Activated gamma-delta T cell (primary cell): ENCODE measurements around the gene LMO2.
"Not testable (repeated sequence)": the region's sequence is repeated elsewhere in the genome, so short reads cannot be mapped to it uniquely, and the experiment has no call there.

Source experiments
- DNase-seq: peaks from one replicate; lab custom pipeline; 2025; lab: John Stamatoyannopoulos, UW
- total RNA-seq, 2 donors: gene quantifications; one replicate each; lab custom pipeline; 2026; lab: John Stamatoyannopoulos, UW

Gene LMO2
- total RNA-seq = 0.46 to 5.4 reads per million in 2 donors

GRCh38 chr11:33891714-33892327, at the start of gene LMO2:
Gene LMO2, minus strand, starts transcription at chr11:33892076. Its CDS starts 22,360 bp downstream, at chr11:33869716.
- DNase-seq = no peak

DNA sequence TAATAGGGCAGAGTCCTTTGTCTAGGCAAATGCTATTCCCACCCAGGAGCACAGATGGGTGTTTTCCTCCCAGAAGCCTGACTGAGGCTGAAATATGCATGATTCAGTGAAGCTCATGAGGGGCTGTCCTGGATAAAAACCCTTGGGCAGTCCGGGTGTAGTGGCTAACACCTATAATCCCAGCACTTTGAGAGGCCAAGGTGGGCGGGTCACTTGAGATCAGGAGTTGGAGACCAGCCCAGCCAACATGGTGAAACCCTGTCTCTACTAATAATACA, 48.6 kb upstream of the LMO2 start:
- DNase-seq = no peak

DNA sequence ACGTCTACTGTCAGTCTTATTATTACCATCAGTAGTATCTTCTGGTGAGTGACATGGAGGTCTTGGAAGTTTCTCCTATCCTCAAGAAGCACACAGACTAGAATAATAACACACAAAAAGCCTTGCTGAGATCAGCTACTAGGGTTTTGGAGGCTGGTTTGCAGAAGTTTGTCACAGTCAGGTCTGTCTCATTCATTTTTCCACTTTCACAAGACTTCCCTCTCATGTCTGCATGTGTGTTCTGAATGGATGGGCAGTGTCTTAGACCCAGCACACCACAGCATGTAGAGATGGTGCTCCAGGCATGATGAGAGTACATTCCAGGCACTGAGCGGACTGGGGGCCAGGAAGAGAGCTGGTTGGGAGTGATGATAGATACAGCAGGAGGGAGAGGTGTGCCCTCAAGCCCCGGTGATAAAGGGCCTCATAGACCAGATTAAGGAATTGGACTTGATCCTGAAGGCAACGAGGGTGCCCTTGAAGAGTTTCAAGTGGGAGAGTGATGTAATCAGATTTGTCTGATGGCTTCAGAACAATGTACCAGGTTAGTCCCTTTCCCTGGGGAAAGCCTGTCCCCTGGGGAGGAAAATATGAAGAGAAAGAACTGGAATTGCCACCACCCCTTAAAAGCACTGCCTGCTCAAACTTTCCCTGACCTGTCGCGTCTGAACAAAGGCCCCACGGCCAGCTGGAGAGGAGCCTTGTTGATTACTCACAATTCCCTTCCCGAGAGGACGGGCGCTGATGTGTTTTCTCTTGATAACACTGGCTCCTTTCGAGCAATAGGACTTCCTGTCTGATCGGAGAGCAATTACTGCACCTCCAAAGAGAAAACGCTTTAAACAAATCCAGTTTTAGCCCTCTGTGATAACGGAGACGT, 45.1 kb upstream of the LMO2 start:
- DNase-seq = no peak

GRCh38 chr11:33935461-33936456, 43.9 kb upstream of the LMO2 start:
- no peak for DNase-seq

DNA sequence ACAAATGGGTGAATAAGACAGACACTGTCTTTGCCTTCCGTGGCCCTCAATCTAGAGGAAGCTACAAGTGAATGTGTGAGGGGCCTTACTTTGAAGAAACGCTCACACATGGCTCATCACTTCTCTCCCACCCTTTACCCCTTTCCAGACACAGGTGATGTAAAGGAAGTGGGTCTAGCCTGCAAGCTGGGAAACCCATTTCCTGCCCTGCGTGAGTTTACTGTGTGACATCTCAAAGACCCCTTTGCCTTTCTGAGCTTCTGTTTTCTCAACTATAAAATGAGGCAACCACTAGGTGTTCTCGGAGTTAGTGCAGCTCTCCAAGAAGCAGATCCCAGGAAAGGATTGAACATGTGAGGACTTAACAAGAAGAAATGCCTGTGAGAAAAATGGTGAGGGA, 43.1 kb upstream of the LMO2 start:
- no peak for DNase-seq

DNA sequence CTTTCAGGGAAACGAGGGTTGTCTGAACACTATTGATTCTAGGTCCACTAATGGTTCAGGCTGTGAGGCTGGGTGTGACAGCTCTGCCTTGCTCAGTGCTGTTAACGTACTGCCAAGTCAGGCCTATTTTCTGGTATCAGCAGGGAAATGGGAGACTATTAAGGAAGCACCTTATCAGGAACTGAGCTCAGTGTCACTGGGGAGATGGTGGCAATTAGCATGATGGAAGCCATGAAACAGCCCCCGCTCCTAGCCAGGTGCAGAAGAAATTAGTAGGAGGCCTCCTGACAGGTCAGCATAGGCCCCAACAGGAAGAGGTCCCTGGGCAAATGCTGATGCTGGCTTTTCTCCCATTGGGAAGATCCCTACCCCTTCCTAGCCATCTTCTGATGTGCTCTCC, 42.6 kb upstream of the LMO2 start:
- DNase-seq = no peak

- DNase-seq = no peak
Observed at GRCh38 chr11:33933602-33934001, 41.7 kb upstream of the LMO2 start.

DNA sequence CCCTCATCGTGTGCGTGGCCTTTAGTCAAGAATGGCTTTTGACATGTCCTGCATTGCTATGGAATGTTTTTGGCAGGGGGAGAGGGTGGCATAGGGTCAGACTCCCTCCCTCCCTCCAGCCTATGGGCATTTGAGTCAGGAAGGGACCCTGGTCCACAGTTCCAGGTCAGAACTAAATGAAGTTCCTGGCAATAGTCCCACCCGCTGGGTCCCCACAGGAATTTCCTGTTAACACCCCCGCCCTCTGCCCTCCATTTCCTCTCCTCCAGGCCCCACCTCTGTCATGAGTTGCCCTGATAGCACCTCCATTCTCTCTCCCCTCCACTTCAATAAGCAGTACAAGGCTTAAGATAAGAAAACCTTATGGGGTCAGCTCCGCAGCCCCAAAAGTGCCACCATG, 40.8 kb upstream of the LMO2 start:
- DNase-seq = no peak

GRCh38 chr11:33931739-33932366, 40.0 kb upstream of the LMO2 start:
- DNase-seq = not testable (repeated sequence)

DNA sequence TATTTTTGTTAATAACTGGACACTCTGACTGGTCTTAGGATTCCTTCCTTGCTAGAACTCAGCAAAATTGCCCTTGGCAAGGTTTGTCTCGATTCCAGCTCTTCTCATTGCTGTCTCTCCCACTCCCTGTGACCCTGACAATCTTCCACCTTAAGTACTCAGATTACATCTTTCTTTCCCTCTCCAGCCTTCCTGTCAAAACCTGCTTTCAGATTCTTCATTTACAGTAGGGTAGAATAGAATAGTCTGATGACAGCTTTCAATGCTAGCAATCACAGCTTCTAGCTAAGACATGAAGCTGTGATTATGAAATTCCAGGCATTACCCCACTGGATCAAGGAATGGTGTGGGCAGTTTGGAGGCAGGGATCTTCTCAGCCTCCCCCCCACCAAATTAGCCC, 39.2 kb upstream of the LMO2 start:
- DNase-seq = no peak

DNA sequence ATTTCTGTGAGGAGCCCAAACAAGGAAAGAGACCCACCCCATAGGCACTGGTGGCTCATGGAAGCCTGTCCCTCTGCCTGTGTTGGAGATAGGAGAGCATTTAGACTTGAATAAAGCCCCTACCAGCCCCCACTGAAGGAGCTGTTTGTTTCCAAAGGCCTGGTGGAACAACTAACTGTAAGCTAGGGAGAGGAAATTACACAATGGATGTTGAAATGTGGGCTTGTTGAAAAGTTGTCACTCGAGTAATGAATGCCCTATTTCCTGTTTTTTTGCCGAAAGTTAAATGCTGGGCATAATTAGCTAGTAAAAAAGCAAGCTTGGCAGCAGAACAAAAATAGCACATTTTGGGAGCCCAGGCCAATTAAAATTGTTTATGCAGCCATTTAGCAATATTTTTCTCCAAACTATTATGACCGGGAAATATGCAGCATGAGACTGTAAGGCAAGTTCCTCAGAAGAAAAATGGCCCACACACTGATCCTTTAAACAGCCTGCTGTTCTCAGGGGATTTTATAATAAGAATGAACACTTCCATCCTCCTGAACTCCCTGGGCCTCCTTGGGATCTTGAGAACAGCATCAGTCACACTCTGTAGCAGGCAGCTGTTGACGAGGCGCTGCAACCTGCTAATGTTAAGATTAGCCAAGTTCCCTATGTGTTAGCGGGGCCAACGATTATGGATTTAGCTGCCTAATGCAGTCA, 38.6 kb upstream of the LMO2 start:
- DNase-seq = no peak

DNA sequence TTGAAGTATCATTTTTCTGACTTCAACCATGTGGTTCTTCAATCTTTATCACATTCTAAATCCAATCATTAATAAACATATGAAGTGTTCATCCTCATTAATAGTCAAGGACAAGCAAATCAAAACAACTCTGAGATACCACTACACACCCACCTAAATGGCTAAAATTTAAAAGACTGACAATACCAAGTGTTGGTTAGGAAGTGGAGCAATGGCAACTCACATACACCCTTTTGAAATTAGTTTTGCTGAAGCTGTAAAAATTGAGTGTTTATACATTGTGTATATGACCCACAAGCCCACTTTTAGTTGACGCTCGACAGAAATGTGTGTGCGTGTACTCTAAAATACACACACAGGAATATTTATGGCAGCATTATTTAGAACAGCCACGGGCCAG, 36.7 kb upstream of the LMO2 start:
- DNase-seq = no peak

- DNase-seq = no peak
Observed at GRCh38 chr11:33926671-33927552, 35.0 kb upstream of the LMO2 start.

DNA sequence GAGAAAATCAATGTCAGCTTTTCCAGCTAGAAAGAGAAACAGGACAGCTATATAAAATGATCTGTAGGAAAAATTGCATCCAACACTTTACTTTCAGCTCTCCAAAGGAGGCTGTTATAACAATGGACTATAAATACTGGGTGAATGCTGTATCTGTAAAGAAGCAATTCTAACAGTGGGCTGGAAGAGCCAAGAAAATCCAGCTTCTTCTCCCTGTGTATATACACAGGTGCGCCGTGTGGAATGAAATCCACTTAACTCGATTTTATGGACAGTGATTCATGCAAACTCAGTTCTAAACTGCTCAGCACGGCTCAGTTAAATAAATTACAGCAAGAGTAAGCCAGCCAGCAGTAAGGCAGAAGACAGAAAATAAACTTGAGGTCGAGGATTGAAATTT, 32.5 kb upstream of the LMO2 start:
- DNase-seq = no peak

- DNase-seq = no peak
Observed at GRCh38 chr11:33923626-33924025, 31.8 kb upstream of the LMO2 start.

- no peak for DNase-seq
Observed at GRCh38 chr11:33920838-33921613, 29.1 kb upstream of the LMO2 start.

DNA sequence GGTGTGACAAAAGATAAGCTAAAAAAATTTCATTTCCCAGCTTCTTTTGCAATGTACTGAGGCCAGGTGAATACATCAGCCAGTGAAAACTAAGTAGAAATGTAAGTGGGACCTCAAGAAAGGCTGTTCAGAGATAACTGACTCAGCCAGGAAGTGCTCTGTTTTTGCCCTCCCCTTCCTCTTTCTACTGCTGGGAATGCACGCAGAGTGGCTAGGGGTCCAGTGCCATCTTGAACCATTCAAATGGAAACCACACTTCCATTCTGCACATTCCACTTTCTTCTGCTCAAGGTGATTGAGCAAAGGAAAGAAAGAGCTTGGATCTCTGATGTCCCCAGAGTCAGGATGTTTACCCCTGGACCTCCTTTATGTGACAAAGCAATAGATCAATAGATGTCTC, 27.8 kb upstream of the LMO2 start:
- DNase-seq = no peak

DNA sequence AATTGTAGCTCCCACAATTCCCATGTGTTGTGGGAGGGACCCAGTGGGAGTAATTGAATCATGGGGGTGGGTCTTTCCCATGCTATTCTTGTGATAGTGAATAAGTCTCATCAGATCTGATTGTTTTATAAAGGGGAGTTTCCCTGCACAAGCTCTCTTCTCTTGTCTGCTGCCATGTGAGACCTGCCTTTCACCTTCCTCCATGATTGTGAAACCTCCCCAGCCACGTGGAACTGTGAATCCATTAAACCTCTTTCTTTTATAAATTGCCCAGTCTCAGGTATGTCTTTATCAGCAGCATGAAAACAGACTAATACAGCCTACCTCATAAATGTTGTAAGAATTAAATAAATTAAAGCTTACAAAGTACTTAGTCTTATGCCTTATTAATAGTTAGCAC, 25.5 kb upstream of the LMO2 start:
- DNase-seq = not testable (repeated sequence)

- DNase-seq = no peak
Observed at GRCh38 chr11:33916736-33917135, 24.9 kb upstream of the LMO2 start.

DNA sequence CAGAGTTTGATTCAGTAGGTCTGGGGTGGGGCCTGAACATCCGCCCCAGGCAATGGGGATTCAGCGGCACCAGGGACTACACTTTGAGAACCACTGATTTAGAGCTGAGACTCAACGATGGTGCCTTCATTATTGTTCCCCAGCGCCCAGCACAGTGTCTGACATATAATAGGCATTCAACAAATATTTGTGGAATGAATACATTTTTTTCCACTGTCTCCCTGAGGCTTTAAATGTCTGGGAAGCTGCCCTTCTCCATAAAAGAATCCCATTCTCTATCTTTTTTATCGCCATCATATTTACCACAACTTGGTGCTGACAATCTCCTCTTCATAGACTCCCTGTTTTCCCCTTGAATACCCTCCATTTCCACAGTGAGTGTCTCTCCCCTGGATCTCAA, 23.6 kb upstream of the LMO2 start:
- DNase-seq = no peak
